H9 (cell line): ENCODE results near the gene DENND1A. TPM values are rescaled to one million over a fixed set of nuclear protein-coding genes. Genes with fewer than 3 reads are reported as not detected.

Source experiments
- DNase-seq: peaks from one replicate; pipeline ENCODE4 v3.0.0-alpha.2; 2017
- H2AFZ ChIP-seq: one replicate; pipeline ENCODE4 v1.6.1; 2013; ENCODE audit warnings: mild to moderate bottlenecking, low read length, control low read depth, moderate library complexity
- H2AK5ac ChIP-seq: 2 replicates; pipeline ENCODE4 v1.6.1; 2013; ENCODE audit warnings: low read length, control low read depth, mixed read lengths; ENCODE audit not compliant: insufficient read length
- H2BK120ac ChIP-seq: one replicate; pipeline ENCODE4 v1.6.1; 2013; ENCODE audit warnings: low read depth, mild to moderate bottlenecking, low read length, control low read depth, inconsistent platforms; ENCODE audit not compliant: poor library complexity, severe bottlenecking
- H2BK12ac ChIP-seq: 2 replicates; pipeline ENCODE4 v1.6.1; 2013; ENCODE audit warnings: low read length, control low read depth, mixed read lengths, low read depth; ENCODE audit not compliant: insufficient read length
- H2BK15ac ChIP-seq: 2 replicates; pipeline ENCODE4 v1.6.1; 2013; ENCODE audit warnings: low read depth, low read length, control low read depth
- H2BK20ac ChIP-seq: one replicate; pipeline ENCODE4 v1.6.1; 2013; ENCODE audit warnings: low read depth, mild to moderate bottlenecking, low read length, control low read depth, inconsistent platforms; ENCODE audit not compliant: poor library complexity, severe bottlenecking
- H2BK5ac ChIP-seq: 2 replicates; pipeline ENCODE4 v1.6.1; 2013; ENCODE audit warnings: low read length, control low read depth, mixed read lengths; ENCODE audit not compliant: insufficient read length
- H3K14ac ChIP-seq: 2 replicates; pipeline ENCODE4 v1.6.1; 2013; ENCODE audit warnings: low read length, control low read depth; ENCODE audit not compliant: insufficient read depth
- H3K18ac ChIP-seq: 2 replicates; pipeline ENCODE4 v1.6.1; 2013; ENCODE audit warnings: low read depth, mild to moderate bottlenecking, mixed read lengths, low read length, control low read depth; ENCODE audit not compliant: insufficient read length
- H3K23ac ChIP-seq: 2 replicates; pipeline ENCODE4 v1.6.1; 2013; ENCODE audit warnings: low read length, control low read depth, mixed read lengths, low read depth; ENCODE audit not compliant: insufficient read length
- H3K23me2 ChIP-seq: 2 replicates; pipeline ENCODE4 v1.6.1; 2013; ENCODE audit warnings: low read depth, mild to moderate bottlenecking, mixed read lengths, low read length, control low read depth; ENCODE audit not compliant: insufficient read length, poor library complexity, severe bottlenecking
- H3K27ac ChIP-seq: 2 replicates; pipeline ENCODE4 v1.5.1; 2013; ENCODE audit warnings: low read length, control low read depth, mixed read lengths, low read depth; ENCODE audit not compliant: insufficient read length
- H3K27me3 ChIP-seq: 2 replicates; pipeline ENCODE4 v1.6.1; 2013; ENCODE audit warnings: low read length, control low read depth, inconsistent platforms; ENCODE audit not compliant: insufficient read depth
- H3K4ac ChIP-seq: 2 replicates; pipeline ENCODE4 v1.6.1; 2013; ENCODE audit warnings: low read depth, mild to moderate bottlenecking, control low read depth, inconsistent platforms, low read length, moderate library complexity
- H3K4me1 ChIP-seq: 2 replicates; pipeline ENCODE4 v1.6.1; 2013; ENCODE audit warnings: low read length, control low read depth, inconsistent platforms; ENCODE audit not compliant: insufficient read depth
- H3K4me2 ChIP-seq: 2 replicates; pipeline ENCODE4 v1.6.1; 2013; ENCODE audit warnings: low read length, control low read depth, mixed read lengths; ENCODE audit not compliant: insufficient read length, insufficient read depth
- H3K56ac ChIP-seq: 2 replicates; pipeline ENCODE4 v1.6.1; 2013; ENCODE audit warnings: low read depth, mild to moderate bottlenecking, mixed read lengths, low read length, control low read depth; ENCODE audit not compliant: insufficient read length
- H3K79me1 ChIP-seq: 2 replicates; pipeline ENCODE4 v1.6.1; 2013; ENCODE audit warnings: low read depth, mild to moderate bottlenecking, moderate library complexity, low read length, control low read depth, inconsistent platforms; ENCODE audit not compliant: insufficient read depth, poor library complexity, severe bottlenecking
- H3K79me2 ChIP-seq: 2 replicates; pipeline ENCODE4 v1.6.1; 2013; ENCODE audit warnings: low read length, control low read depth, inconsistent platforms; ENCODE audit not compliant: insufficient read depth
- H3K9ac ChIP-seq: 2 replicates; pipeline ENCODE4 v1.6.1; 2013; ENCODE audit warnings: low read length, control low read depth, mixed read lengths; ENCODE audit not compliant: insufficient read length; ENCODE audit errors: extremely low read depth
- H3K9me3 ChIP-seq: one replicate; pipeline ENCODE4 v1.6.1; 2013; ENCODE audit warnings: low read depth, low read length, inconsistent platforms; ENCODE audit not compliant: control insufficient read depth
- H3T11ph ChIP-seq: one replicate; pipeline ENCODE4 v1.6.1; 2013; ENCODE audit warnings: mild to moderate bottlenecking, low read length, control low read depth, inconsistent platforms
- H4K20me1 ChIP-seq: one replicate; pipeline ENCODE4 v1.6.1; 2013; ENCODE audit not compliant: control insufficient read depth, insufficient read length, insufficient read depth
- H4K5ac ChIP-seq: 2 replicates; pipeline ENCODE4 v1.6.1; 2013; ENCODE audit warnings: low read depth, mild to moderate bottlenecking, mixed read lengths, low read length, control low read depth; ENCODE audit not compliant: insufficient read length
- H4K8ac ChIP-seq: replicated peaks from 2 replicates; pipeline ENCODE4 v1.6.1; 2013; ENCODE audit warnings: low read length, control low read depth, mixed read lengths, low read depth; ENCODE audit not compliant: insufficient read length
- H4K91ac ChIP-seq: 2 replicates; pipeline ENCODE4 v1.6.1; 2013; ENCODE audit warnings: low read depth, mild to moderate bottlenecking, moderate library complexity, mixed read lengths, low read length, control low read depth; ENCODE audit not compliant: insufficient read length
- H3K27ac Mint-ChIP-seq, 3 experiments: 2 replicates in 2 of 3; 3 replicates in 1 of 3; pipeline ENCODE4 v1.8.0; 2020 to 2021; ENCODE audit warnings: mixed read lengths in 3 of 3, mild to moderate bottlenecking in 1 of 3, moderate library complexity in 1 of 3
- H3K27me3 Mint-ChIP-seq: 2 replicates; pipeline ENCODE4 v1.8.0; 2021; ENCODE audit warnings: low read depth, mild to moderate bottlenecking, moderate library complexity, mixed read lengths
- H3K36me3 Mint-ChIP-seq, 3 experiments: 2 replicates in 2 of 3; 3 replicates in 1 of 3; pipeline ENCODE4 v1.8.0; 2020 to 2021; ENCODE audit warnings: low read depth in 3 of 3, mixed read lengths in 3 of 3; ENCODE audit not compliant: insufficient read depth in 1 of 3
- H3K4me1 Mint-ChIP-seq, 2 experiments: 2 replicates each; pipeline ENCODE4 v1.8.0; 2020; ENCODE audit warnings: mixed read lengths in 2 of 2
- H3K4me3 Mint-ChIP-seq, 2 experiments: 2 replicates in 1 of 2; 3 replicates in 1 of 2; pipeline ENCODE4 v1.8.0; 2020 to 2021; ENCODE audit warnings: mild to moderate bottlenecking in 2 of 2, mixed read lengths in 2 of 2, moderate library complexity in 1 of 2
- H3K9me3 Mint-ChIP-seq, 2 experiments: 2 replicates in 1 of 2; 3 replicates in 1 of 2; pipeline ENCODE4 v1.8.0; 2020; ENCODE audit warnings: mild to moderate bottlenecking in 2 of 2, mixed read lengths in 2 of 2, moderate library complexity in 1 of 2
- CTCF ChIP-seq: fragments of 200-600 bp; sonication (generic); conservative IDR thresholded peaks from 3 replicates; pipeline ENCODE4 v1.8.0; 2021; ENCODE audit warnings: antibody characterized with exemption, mild to moderate bottlenecking
- WGBS: extraction: QIAGEN DNeasy Blood & Tissue Kit; methylation state at CpG from one replicate; pipeline ENCODE4 v1.1.7; 2013; ENCODE audit warnings: missing lambda C conversion rate, low lambda C conversion rate, mixed read lengths; ENCODE audit not compliant: insufficient read length; ENCODE audit errors: extremely low coverage; 5-methylcytosine and 5-hydroxymethylcytosine counted together
- total RNA-seq: library from RNA; stranded (reverse); gene quantifications from 2 replicates; pipeline ENCODE4 v1.2.1, GENCODE V29; 2021

Gene DENND1A
- total RNA-seq, 1 experiment from 2014 or later, result 20.4 TPM

- no peak for TF ChIP-seq CTCF
- H2BK20ac ChIP-seq, result no peak overlapping the region
- 100% methylated on average over 2 of the region's 9 CpGs for WGBS
These were observed 284.2 kb downstream of the DENND1A start for GRCh38 chr9:123645762-123646161.

More at GRCh38 chr9:123645762-123646161, 284.2 kb downstream of the DENND1A start:
- no peak overlapping the region for H3K27ac ChIP-seq
- no peak overlapping the region for H3K23ac ChIP-seq
- no peak for DNase-seq
- H3K4me1 ChIP-seq, result 0 out of 2 replicates have a peak, but pooled peaks cover 3% of the 10 kb centered on the region
- no peak overlapping the region for H3K4ac ChIP-seq
- no peak overlapping the region for H4K5ac ChIP-seq
- H3K4me2 ChIP-seq, result no peak overlapping the region
- H3K9me3 ChIP-seq, result no peaks in the 10 kb centered on the region
- H3K36me3 Mint-ChIP-seq, result no peaks in the 10 kb centered on the region; a peak in 2 of 7 replicates
- no peak overlapping the region for H2BK5ac ChIP-seq
- no peak overlapping the region for H4K8ac ChIP-seq
- no peaks in the 10 kb centered on the region for H3K79me1 ChIP-seq
- no peaks in the 10 kb centered on the region for H3K23me2 ChIP-seq
- no peak overlapping the region for H3K9ac ChIP-seq
- no peak overlapping the region for H3K56ac ChIP-seq
- no peak overlapping the region for H3K14ac ChIP-seq
- H3K4me3 Mint-ChIP-seq, result no peak overlapping the region
- no peak overlapping the region for H2AK5ac ChIP-seq
- no peak overlapping the region for H2BK120ac ChIP-seq
- H4K20me1 ChIP-seq, result no peaks in the 10 kb centered on the region
- H3K18ac ChIP-seq, result no peak overlapping the region
- no peaks in the 10 kb centered on the region; the same call in 1 of the 2 replicates for H3K27me3 Mint-ChIP-seq
- no peaks in the 10 kb centered on the region for H3K9me3 Mint-ChIP-seq
- H3K27ac Mint-ChIP-seq, result no peak overlapping the region; a peak in 1 of 7 replicates
- no peaks in the 10 kb centered on the region for H3K79me2 ChIP-seq
- H3K4me1 Mint-ChIP-seq, result peaks cover 18% of the 10 kb centered on the region in 2 experiments
- no peak overlapping the region for H2BK12ac ChIP-seq
- H3T11ph ChIP-seq, result no peak overlapping the region
- H4K91ac ChIP-seq, result no peak overlapping the region
- H2BK15ac ChIP-seq, result no peak overlapping the region
- no peak overlapping the region for H2AFZ ChIP-seq
- no peaks in the 10 kb centered on the region for H3K27me3 ChIP-seq
